CD4-positive, alpha-beta T cell treated with Interleukin-4 for 1 hour (primary cell): ENCODE measurements around the gene ZBTB17.

Source experiments
- DNase-seq, 2 donors: peaks; one replicate each; pipeline ENCODE4 v3.0.0-alpha.2; 2020 to 2022

Gene ZBTB17

DNA sequence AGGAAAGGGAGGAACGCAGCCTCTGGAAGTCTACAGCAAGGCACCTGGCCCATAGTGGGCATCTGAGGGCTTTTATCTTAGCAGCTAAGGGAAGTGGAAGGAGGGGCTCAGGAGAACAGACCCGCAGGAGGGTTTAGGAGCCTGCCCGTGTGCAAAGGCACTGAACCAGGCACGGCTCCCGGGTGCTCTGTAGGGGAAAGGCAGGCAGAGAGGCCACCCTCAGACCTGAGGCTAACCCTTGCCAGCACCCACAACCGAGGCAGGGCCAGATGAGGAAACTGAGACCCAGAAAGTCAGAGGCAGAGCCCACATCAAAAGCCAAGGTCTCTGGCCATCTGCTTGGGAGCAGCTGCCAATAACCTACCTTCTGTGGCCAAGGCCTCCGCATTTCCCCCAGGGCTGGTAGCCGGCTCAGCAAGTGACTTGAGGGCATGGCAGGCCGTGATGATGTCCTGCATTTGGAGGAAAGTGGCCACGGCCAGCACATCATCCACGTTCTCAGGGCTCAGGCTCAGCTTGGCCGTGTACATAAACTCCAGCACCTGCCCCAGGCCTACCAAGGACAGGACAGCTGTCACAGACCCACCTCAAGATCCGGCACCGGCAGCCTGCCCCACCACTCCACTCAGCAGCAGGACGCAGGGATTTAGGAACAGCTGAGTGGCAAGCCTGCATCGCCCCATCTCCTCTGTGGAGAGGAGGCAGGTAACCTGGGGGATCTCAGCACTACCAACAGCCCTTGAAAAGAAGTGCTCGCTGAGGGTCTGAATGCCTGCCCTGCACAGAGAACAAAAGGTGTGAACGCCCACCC lies 29.1 kb downstream of the ZBTB17 start:
- no peak for DNase-seq

DNA sequence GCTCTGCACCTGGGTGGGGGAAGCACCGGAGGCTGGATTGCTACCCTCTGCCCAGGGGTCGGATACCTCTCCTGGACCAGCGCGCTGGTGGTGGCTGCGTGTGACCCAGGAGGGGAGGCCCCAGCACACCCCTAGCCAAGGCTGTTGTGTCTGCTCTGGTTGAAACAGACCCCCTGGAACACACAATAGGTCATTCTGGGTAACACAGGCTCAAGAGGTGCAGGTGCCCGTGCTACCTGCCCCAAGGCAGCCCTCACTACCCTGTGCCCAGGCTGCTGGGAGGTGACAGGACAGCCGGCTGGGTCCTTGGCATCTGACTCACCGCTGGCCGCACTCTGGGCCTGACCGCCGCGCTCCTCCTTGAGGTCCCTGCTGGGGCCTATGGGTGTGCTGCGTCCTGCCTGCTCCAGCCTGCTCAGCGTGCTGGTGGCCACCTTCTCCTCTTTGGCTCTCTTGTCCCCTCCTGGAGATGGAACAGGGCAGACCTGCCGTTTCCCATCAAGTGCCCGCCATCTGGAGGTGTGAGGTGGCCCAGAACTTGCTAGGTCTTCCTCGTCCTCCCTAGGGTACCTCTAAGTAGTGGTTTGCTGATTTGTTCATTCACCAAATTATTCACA lies 30.0 kb downstream of the ZBTB17 start:
- DNase-seq = no peak

DNA sequence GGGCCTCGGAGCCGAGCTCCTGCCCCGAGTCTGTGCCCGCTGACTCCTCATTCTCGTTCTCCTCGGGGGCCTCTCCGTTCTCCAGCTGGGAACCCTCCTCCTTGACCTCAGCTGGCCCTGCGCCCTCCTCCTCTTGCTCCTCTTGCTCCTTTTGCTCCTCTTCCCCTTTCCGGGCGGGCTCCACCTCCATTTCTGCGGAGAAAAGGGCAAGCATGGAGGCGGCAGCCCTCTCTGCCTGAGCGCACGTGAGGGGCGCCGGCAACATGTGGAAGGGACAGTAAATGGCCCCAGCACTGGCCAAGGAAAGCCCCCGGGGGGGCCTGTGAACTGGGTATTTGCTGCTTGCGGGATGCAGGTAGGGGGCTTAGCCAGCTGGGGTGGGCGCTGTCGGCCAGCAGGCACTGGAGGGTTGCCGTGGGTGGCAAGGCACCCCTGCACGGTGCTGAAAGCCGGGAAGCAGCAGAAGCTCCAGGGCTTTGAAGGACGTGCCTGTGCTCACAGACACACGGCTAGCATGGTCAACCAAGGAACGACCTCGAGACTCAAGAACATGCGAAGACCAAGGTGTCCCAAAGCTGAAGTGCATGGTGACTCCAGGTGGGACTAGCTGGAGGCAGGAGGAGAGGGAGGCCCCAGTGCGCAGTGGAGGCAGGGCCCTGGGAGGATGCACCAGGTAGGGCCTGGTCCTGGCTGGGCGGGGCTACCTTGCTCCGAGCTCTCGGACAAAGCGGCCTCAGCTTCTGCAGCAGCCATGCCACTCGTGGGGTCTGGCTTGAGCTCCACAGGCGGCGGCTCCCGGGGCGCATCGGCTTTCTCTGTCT lies 30.7 kb downstream of the ZBTB17 start:
- no peak for DNase-seq

DNA sequence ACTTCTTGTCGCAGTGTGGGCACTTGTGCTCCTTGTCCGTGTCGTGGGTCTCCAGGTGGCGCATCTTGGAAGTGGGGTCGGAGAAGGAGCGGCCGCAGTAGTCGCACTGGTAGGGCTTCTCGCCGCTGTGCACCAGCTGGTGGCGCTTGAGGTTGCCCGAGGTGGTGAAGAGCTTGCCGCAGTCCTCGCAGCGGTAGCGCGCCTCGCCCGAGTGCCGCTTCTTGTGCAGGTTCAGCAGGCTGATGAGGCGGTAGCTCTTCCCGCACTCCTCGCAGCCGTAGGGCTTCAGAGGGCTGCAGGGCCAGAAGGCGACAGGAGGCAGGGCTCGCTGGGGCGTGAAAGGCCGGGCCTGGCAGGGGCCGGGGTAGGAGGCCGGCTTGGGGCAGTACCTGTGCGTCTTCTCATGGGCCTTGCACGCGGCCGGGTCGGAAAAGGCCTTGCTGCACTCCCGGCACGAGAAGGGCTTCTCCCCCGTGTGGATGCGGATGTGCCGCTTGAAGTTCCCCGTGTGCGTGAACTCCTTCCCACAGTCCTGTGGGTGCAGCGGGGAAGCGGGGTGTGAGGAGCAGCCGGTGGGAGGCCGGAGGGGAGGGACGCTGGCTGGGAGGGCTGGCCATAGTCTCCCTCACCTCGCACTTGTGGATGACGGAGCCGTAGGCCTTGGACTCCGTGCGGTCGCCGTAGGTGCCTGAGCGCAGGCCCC lies 31.4 kb downstream of the ZBTB17 start:
- DNase-seq = no peak

DNA sequence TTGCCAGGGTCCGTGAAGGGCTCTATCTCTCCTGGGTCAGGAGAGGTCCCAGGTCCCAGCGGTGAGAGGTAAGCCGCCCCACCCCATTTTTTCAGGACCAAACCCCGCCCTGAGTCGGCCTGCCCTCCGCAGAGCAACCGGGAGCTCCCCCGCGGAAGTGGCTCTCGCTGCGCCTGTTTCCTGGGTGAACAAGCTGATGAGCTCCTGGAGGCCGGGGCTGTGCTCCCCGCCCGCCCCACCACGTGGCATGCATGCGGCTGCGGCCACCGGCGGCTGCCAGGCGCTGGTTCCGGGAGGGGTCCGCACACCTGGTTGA lies 32.0 kb downstream of the ZBTB17 start:
- no peak for DNase-seq

DNA sequence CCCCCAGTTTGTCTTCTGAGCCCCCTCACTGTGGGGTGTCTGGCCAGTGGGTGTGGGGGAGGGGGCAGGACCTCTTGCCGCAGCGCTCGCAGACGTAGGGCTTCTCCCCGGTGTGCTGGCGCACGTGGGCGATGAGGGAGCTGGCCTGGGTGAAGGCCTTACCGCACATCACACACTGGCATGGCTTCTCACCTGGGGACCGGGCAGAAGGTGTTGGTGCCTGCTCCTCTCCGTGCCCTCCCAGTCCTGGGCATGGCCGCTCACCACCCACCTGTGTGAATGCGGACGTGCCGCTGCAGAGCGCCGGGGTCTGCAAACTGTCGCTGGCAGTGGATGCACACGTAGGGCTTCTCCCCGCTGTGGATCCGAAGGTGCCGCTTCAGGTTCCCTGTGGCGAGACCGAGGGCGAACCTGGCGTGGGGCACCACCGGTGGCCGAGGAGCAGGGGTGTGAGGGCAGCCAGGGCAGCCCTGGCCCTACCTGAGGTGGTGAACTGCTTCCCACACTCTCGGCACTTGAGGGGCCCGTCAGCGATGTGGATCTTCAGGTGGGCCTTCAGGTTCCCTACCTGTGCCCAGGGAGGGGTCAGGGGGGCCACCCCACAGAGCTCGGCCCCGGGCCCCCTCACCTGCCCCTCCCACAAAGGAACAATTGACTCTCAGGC lies 32.4 kb downstream of the ZBTB17 start:
- no peak for DNase-seq

DNA sequence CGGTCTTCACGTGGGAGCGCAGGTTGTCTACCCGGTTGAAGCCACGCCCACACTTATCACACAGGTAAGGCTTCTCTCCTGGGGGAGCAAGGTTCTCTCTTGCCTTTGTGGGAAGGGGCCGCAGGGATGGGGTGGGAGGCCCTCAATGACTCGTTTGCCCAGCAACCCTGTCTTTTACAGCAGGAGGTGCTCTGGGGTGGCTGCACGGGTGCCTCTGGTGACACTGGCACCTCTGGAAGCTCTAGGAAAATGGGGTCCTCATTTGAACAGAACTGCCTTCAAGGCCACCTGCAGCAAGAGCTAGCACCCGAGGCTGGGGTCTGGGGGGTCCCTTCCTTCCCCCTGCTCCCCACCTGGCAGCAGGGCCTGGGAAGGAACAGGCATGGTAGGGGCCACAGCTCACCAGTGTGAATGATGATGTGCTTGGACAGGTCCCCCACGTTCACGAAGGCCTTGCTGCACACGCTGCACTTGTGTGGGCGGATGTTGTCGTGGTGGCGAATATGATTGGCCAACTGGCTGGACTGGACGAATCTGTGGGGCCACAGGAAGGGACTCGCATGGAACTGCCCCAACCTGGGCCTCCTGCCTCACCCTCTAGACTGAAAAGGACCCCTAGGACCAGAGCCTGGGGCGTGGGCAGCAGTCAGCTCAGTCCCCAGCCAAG lies 33.1 kb downstream of the ZBTB17 start:
- DNase-seq = no peak

DNA sequence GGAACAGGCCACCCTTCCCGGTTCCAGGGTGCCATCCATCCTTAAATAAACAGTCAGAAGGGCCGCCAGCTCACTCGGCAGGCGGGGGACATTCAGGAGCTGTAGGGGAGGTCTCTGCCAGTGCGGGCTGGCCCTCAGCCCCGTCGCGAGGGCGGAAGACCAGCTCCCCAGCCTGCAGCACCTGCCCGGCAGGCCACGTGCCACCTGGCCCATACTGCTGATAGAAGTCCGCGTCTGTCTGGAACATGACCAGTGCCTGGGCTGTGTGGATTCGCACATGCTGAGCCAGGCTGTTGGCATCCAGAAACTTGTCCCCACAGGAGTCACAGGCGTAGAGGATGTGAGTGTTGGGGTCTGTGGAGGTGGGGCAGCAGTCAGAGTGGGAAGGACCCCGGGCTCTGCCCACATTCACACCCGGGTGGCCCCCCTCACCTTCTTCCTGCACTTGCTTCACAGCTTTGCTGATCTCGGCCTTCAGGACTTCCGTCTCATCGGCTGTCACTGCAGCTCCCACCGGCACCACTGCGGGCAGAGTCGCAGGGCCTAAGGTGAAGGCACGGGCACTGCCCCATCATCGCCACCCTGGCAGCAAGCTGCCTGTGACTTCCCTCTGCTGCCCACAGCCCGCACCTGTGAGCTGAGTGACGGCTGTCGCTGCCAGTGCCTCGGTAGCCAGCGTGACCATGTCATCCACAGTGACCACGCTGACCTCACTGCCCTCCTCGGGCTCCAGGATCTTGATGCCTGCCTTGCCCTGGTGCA lies 33.8 kb downstream of the ZBTB17 start:
- no peak for DNase-seq

DNA sequence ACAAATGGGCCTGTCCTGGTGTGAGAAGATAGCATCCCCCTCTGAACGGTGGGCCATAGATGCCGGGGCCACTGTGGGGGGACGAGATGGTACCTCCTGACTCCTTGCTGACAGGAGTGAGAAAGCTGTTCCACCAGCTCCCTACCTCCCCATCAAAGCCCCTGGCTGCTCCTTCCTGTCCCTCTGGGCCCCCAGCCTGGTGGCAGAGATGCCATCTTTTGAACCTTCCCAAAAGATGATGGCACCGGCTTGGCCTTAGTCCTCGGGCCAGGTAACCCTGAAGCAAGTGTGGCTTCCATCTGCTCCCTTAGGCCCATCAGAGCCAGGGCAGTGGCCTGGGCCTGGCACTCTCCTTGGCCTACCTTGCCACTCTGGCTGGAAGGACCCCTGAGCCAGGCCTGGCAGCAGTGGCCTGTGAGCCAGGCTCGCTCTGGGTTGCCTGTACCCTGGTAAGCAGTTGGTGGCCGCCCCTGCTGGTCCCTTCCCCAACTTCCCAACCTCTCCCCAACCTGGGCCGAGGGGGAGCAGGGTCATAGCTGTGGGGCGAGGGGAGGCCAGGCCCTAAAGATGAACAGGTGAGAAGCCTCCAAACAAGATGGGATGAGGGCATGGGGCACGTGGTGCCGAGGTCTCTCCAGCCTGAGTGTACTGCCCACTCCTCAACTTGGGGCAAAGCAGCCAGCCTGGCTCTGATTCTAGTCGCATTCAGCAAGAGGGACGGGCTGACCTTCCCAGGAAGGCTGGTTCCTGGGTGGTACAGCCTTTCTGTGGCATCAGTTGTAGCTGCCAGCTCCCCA lies 34.7 kb downstream of the ZBTB17 start:
- no peak for DNase-seq

DNA sequence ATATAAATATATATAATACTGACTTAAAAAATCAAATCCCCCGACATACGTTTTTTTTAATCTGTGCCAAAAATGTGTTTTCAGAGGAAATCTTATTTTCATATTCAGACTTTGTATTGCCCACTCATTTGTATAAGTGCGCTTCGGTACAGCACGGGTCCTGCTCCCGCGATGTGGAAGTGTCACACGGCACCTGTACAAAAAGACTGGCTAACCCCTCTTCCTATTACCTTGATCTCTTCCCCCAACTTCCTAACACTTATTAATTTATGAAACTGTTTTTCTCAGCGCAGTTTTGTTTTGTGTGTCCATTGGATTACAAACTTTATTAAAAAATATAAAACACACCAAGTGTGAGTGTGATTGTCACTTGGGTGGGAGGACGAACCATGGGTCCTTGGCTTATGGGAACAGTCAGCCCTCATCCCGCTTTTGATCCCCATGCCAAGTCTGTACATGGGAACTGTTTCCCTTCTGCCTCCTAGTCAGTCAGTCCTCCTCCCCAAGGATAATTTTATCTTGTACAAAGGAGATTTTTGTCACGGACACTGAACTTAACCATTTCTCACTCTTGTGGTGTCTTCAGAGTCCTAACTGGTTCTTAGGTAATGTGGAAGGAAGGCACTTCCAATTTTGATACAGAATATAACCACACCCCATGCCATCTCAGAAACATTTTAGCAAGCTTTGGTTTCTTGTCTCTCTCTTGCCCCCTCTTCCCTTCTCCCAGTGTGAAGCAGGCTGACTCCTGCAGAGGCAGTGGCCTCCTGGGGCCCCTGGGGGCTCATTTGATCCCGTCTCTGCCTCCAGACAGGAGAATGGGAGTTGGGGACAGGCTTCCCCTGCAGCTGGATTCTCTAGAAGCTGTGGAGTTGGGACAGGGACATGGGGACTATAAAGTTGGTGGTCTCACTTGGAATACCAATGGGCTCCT lies 35.5 kb downstream of the ZBTB17 start:
- DNase-seq = no peak

DNA sequence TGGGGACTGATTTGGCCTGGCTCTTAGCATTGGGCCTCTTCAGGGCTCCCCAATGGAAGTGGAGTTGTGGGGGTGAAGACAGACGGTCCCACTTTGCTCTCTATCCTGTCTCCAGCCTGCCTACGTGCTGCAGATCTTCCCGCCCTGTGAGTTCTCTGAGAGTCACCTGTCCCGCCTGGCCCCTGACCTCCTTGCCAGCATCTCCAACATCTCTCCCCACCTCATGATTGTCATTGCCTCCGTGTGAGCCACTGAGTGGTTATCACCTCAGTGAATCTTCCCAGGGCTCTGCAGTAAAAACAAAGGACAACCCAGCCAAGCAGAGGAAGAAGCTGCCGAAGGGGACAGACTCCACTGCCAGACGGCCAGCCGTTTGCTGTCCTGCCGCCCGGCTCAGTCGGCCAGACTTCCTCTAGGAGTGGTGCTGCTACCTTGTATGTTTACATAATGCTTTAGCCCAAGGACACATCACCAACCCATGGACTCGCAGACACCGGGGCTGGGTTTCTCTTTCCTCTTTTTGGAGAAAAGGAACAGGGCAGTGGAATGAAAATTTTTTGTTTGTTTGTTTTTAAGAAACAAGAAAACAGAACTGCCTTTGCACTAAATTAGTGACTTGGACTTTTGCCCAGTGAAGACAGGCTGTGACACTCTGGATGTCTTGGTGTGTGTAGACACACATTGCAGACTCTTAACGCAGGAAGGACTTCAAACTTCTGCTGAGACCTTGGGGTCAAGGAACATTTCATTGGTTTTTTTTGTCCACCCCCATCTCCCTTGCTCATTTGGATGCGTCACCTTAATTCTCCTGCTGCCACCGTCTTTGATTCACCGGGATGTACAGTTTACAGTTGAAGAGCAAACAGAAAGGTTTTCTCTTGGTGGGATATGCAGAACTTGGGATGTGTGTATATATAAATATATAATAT lies 36.5 kb downstream of the ZBTB17 start:
- no peak for DNase-seq

DNA sequence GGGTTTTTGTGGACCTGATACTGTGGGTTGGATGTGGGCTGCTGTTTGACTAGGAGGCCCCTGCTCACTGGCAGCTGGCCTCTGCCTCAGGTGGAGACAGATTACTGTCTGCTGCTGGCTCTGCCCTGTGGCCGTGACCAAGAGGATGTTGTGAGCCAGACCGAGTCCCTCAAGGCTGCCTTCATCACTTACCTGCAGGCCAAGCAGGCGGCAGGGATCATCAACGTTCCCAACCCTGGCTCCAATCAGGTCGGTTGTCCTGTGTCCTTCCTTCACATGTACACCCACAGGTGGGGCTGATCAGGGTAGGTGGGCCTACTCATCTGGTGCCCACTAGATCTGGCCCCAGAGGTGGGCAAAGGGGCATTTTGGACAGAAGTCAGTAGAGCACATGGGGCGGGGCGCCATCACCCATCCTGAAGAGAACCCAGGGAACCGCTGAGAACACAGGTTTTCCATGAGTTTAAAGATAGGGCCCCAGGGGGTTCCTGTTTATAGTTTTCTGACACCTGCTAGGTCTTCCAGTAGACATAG lies 37.2 kb downstream of the ZBTB17 start:
- DNase-seq = no peak

DNA sequence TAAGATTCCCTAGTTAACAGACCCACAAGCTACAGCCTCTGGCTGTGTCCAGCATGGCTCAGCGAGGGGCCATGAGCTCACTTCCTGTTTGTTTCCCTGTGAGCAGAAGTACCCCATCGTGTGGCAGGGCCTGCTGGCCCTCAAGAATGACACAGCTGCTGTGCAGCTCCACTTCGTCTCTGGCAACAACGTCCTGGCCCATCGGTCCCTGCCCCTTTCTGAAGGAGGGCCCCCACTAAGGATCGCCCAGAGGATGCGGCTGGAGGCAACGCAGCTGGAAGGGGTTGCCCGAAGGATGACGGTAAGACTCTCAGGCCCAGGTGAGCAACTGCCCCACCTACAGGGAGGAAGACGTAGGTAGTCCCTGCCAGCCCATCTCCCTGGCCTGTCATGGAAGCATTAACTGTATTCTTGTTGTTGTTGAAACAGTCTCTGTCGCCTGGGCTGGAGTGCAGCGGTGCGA lies 38.2 kb downstream of the ZBTB17 start:
- no peak for DNase-seq

DNA sequence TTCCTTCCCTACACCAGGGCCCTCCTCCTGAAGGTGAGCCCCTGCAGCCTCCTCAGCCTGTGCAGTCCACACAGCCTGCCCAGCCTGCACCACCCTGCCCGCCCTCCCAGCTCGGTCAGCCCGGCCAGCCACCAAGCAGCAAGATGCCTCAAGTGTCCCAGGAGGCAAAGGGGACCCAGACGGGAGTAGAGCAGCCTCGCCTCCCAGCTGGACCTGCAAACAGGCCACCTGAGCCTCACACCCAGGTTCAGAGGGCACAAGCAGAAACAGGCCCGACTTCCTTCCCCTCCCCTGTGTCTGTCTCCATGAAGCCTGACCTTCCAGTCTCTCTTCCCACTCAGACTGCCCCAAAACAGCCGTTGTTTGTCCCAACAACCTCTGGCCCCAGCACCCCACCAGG lies 38.8 kb downstream of the ZBTB17 start:
- no peak for DNase-seq

DNA sequence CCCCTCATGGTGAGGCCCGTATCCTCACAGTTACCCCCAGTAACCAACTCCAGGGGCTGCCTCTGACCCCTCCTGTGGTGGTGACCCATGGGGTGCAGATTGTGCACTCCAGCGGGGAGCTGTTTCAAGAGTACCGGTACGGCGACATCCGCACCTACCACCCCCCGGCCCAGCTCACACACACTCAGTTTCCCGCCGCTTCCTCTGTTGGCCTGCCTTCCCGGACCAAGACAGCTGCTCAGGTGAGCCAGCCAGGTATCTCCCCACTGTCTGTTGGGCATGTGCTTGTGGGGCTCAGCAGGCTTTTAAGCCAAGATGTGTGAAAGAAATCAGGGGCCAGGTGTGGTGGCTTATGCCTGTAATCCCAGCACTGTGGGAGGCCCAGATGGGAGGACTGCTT lies 39.9 kb downstream of the ZBTB17 start:
- DNase-seq = no peak

DNA sequence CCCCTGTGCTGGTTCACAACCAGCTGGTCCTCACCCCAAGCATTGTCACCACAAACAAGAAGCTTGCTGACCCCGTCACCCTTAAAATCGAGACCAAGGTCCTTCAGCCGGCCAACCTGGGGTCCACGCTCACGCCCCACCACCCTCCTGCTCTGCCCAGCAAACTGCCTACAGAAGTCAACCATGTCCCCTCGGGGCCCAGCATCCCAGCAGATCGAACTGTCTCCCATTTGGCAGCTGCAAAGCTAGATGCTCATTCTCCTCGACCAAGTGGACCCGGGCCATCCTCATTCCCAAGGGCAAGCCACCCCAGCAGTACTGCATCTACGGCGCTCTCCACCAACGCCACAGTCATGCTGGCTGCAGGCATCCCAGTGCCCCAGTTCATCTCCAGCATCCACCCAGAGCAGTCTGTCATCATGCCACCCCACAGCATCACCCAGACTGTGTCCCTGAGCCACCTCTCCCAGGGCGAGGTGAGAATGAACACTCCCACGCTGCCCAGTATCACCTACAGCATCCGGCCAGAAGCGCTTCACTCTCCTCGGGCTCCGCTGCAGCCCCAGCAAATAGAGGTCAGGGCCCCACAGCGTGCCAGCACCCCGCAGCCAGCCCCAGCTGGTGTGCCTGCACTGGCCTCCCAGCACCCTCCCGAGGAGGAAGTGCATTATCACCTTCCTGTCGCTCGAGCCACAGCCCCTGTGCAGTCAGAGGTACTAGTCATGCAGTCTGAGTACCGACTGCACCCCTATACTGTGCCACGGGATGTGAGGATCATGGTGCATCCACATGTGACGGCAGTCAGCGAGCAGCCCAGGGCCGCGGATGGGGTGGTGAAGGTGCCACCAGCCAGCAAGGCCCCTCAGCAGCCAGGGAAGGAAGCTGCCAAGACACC lies 40.6 kb downstream of the ZBTB17 start:
- DNase-seq = no peak
